Measurements from ENCODE around the gene TRIL. TPM values are rescaled to one million over a fixed set of nuclear protein-coding genes. Genes with fewer than 3 reads are reported as not detected.
A peak's percentile ranks its signal among the peaks of the same experiment; 100 is the strongest.

TRIL gene, protein sequence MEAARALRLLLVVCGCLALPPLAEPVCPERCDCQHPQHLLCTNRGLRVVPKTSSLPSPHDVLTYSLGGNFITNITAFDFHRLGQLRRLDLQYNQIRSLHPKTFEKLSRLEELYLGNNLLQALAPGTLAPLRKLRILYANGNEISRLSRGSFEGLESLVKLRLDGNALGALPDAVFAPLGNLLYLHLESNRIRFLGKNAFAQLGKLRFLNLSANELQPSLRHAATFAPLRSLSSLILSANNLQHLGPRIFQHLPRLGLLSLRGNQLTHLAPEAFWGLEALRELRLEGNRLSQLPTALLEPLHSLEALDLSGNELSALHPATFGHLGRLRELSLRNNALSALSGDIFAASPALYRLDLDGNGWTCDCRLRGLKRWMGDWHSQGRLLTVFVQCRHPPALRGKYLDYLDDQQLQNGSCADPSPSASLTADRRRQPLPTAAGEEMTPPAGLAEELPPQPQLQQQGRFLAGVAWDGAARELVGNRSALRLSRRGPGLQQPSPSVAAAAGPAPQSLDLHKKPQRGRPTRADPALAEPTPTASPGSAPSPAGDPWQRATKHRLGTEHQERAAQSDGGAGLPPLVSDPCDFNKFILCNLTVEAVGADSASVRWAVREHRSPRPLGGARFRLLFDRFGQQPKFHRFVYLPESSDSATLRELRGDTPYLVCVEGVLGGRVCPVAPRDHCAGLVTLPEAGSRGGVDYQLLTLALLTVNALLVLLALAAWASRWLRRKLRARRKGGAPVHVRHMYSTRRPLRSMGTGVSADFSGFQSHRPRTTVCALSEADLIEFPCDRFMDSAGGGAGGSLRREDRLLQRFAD
- 1 to 10 TPM in 2 of 4 donors, under 1 TPM in 2; 0.89 to 3.9 (median 1.9) TPM for total RNA-seq

- TF ChIP-seq, protein P1, sequence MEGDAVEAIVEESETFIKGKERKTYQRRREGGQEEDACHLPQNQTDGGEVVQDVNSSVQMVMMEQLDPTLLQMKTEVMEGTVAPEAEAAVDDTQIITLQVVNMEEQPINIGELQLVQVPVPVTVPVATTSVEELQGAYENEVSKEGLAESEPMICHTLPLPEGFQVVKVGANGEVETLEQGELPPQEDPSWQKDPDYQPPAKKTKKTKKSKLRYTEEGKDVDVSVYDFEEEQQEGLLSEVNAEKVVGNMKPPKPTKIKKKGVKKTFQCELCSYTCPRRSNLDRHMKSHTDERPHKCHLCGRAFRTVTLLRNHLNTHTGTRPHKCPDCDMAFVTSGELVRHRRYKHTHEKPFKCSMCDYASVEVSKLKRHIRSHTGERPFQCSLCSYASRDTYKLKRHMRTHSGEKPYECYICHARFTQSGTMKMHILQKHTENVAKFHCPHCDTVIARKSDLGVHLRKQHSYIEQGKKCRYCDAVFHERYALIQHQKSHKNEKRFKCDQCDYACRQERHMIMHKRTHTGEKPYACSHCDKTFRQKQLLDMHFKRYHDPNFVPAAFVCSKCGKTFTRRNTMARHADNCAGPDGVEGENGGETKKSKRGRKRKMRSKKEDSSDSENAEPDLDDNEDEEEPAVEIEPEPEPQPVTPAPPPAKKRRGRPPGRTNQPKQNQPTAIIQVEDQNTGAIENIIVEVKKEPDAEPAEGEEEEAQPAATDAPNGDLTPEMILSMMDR (IDR thresholded peaks at IDR 0.05): no peak
- no peak for TF ChIP-seq POLR2A (IDR thresholded peaks at IDR 0.05)
- DNase-seq (ENCODE audit: low spot score in 2 of 2): peak; percentile 42 to 94
- H3K4me3 ChIP-seq (ENCODE audit: low read depth, poor library complexity, severe bottlenecking): peak within 1 kb of the TSS; percentile 26
- WGBS, 2 donors: 4% methylated on average over 34 to 60 of the region's 66 CpGs
- intact Hi-C loops (cut with DNase I; ENCODE audit: low total_unique reads): no loop called here
These were observed at the start of gene TRIL for GRCh38 chr7:28958235-28958979. TSS of gene TRIL (minus strand) at chr7:28958330. CDS start at chr7:28958046, 284 bp downstream.

DNA sequence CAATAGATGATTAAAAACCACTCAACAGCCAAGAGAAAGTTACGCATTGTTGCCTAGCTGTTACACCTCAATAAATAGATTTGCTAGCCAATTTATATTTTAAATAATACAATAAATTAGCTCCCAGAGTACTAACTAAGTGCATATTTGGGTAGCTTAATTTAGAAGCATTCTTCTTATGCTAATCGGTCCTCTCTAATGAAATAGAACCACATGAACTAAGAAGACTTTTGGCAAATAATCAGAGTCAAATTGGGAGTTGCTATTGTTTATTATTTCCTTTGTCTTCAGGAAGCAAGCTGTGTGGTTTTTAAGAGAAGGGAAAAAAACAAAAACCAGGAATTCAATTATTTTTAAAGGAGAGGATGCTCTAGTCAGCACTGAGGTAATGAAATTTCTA lies 49.0 kb upstream of the TRIL start:
- 79 to 80% methylated on average over 2 of the region's 2 CpGs for WGBS, 2 donors
- intact Hi-C loops (cut with DNase I; ENCODE audit: low total_unique reads): no loop called here
- no peak overlapping the region for H3K4me3 ChIP-seq (ENCODE audit: low read depth, poor library complexity, severe bottlenecking)
- DNase-seq (ENCODE audit: low spot score in 2 of 2): no peak
- TF ChIP-seq, protein P1 (IDR thresholded peaks at IDR 0.05): no peak
- TF ChIP-seq POLR2A (IDR thresholded peaks at IDR 0.05): no peak

- no peak for TF ChIP-seq POLR2A (IDR thresholded peaks at IDR 0.05)
- TF ChIP-seq, protein P1 (IDR thresholded peaks at IDR 0.05): no peak
- no peak for DNase-seq (ENCODE audit: low spot score in 2 of 2)
- intact Hi-C loops (cut with DNase I; ENCODE audit: low total_unique reads): no loop called here
These were observed 47.7 kb upstream of the TRIL start for GRCh38 chr7:29005829-29006228.

DNA sequence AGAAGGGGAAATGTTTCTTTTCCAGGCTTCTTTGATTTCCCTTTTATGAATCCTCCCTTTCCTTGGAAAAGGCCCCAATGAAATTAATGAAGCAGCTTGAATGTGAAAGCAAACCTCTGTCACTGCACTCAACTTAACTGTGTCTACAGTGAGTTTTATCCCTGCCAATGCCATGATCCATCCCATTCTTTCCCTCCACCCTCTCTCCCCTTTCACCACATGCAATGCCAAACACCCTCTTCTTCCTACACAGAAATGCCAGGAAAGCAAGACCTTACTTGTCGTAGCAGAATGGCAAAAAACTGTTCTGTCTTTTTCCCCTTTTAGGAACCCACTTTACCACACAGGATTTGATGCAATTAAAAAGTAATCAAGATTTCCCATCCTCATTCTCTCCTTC lies 47.3 kb upstream of the TRIL start:
- TF ChIP-seq POLR2A (IDR thresholded peaks at IDR 0.05): no peak
- TF ChIP-seq, protein P1 (IDR thresholded peaks at IDR 0.05): no peak
- H3K4me3 ChIP-seq (ENCODE audit: low read depth, poor library complexity, severe bottlenecking): no peak overlapping the region
- intact Hi-C loops (cut with DNase I; ENCODE audit: low total_unique reads): no loop called here
- DNase-seq (ENCODE audit: low spot score in 2 of 2): no peak
- 24 to 33% methylated on average over 1 of the region's 1 CpG for WGBS, 2 donors

More at GRCh38 chr7:29005829-29006228, 47.7 kb upstream of the TRIL start:
- 51 to 61% methylated on average over 3 of the region's 3 CpGs for WGBS, 2 donors
- H3K4me3 ChIP-seq (ENCODE audit: low read depth, poor library complexity, severe bottlenecking): no peak overlapping the region

DNA sequence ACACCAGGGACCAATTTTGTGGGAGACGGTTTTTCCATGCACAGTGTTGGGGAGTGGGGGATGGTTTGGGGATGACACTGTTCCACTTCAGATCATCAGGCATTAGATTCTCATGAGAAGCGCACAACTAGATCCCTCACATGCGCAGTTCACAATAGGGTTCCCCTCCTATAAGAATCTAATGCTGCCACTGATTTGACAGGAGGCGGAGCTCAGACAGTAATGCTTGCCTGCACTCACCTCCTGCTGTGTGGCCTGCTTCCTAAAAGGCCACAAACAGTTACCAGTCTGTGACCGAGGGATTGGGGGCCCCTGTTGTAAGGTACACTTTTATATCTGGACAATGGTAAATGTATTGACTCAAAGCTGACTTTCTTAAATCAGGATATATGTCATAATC lies 45.6 kb upstream of the TRIL start:
- intact Hi-C loops (cut with DNase I; ENCODE audit: low total_unique reads): no loop called here
- TF ChIP-seq POLR2A (IDR thresholded peaks at IDR 0.05): no peak
- TF ChIP-seq, protein P1 (IDR thresholded peaks at IDR 0.05): no peak
- no peak overlapping the region for H3K4me3 ChIP-seq (ENCODE audit: low read depth, poor library complexity, severe bottlenecking)
- WGBS, 2 donors: 95 to 96% methylated on average over 5 of the region's 5 CpGs
- DNase-seq (ENCODE audit: low spot score in 2 of 2): no peak
